Medulla oblongata (tissue), 1 donor: Measurements from ENCODE around the gene CLTC.
A peak's percentile ranks its signal among the peaks of the same experiment; 100 is the strongest.

Experiments
- DNase-seq: peaks from one replicate; pipeline ENCODE4 v3.0.0-alpha.2; 2015; ENCODE audit errors: extremely low spot score

CLTC gene

GRCh38 chr17:59725691-59726090, 106.0 kb downstream of the CLTC start:
- DNase-seq = peak; percentile 53

GRCh38 chr17:59727817-59728533, 108.3 kb downstream of the CLTC start:
- no peak for DNase-seq

GRCh38 chr17:59730268-59730834, 110.7 kb downstream of the CLTC start:
- no peak for DNase-seq

GRCh38 chr17:59733697-59734096, 114.0 kb downstream of the CLTC start:
- no peak for DNase-seq

GRCh38 chr17:59734226-59734625, 114.5 kb downstream of the CLTC start:
- DNase-seq = no peak

GRCh38 chr17:59737324-59737723, 117.6 kb downstream of the CLTC start:
- DNase-seq = no peak

GRCh38 chr17:59743842-59744241, 124.1 kb downstream of the CLTC start:
- DNase-seq = no peak

GRCh38 chr17:59745040-59745439, 125.3 kb downstream of the CLTC start:
- no peak for DNase-seq
